NB4 (cell line): ENCODE measurements around the gene CLDND2.

Source experiments
- CTCF ChIP-seq: IDR thresholded peaks from one replicate; pipeline ENCODE4 v1.5.1; 2012; ENCODE audit warnings: low read depth, low read length
- MYC ChIP-seq: IDR thresholded peaks from 2 replicates; pipeline ENCODE4 v1.6.1; 2011; ENCODE audit warnings: low read depth, low read length

GRCh38 chr19:51372021-51372648 is 3.3 kb upstream of the CLDND2 start:
- TF ChIP-seq CTCF (no peak), MYC (no peak)
